GM23338 (cell line): ENCODE measurements around the gene PPTC7. TPM values are rescaled to one million over a fixed set of nuclear protein-coding genes. Genes with fewer than 3 reads are reported as not detected.

ENCODE experiments used
- ATAC-seq: fragments of 200-7000 bp; cut with Tn5 transposase; 3 replicates; pipeline ENCODE4 v1.9.1; 2020
- DNase-seq: peaks from one replicate; pipeline ENCODE4 v3.0.0-alpha.2; 2015; ENCODE audit warnings: low spot score
- H2AFZ ChIP-seq: fragments of 200-600 bp; sonication (generic); 2 replicates; pipeline ENCODE4 v1.8.0; 2016; ENCODE audit warnings: antibody characterized with exemption, mild to moderate bottlenecking, moderate library complexity
- H3F3A ChIP-seq: fragments of 200-600 bp; sonication (generic); replicated peaks from 2 replicates; pipeline ENCODE4 v1.8.0; 2017; ENCODE audit warnings: antibody characterized with exemption, mixed run types, low read depth
- H3K27ac ChIP-seq: fragments of 200-600 bp; sonication (generic); 2 replicates; pipeline ENCODE4 v1.6.1; 2016; ENCODE audit warnings: low read depth
- H3K27me3 ChIP-seq: fragments of 200-600 bp; sonication (generic); 2 replicates; pipeline ENCODE4 v1.8.0; 2016; ENCODE audit warnings: mild to moderate bottlenecking, mixed run types, moderate library complexity; ENCODE audit not compliant: insufficient read depth
- H3K36me3 ChIP-seq: fragments of 200-600 bp; sonication (generic); 2 replicates; pipeline ENCODE4 v1.8.0; 2016; ENCODE audit warnings: mild to moderate bottlenecking; ENCODE audit not compliant: insufficient read depth
- H3K4me1 ChIP-seq: fragments of 200-600 bp; sonication (generic); 2 replicates; pipeline ENCODE4 v1.8.0; 2016; ENCODE audit warnings: mild to moderate bottlenecking, moderate library complexity; ENCODE audit not compliant: insufficient read depth
- H3K4me2 ChIP-seq: fragments of 200-600 bp; sonication (generic); 2 replicates; pipeline ENCODE4 v1.7.1; 2017; ENCODE audit warnings: mixed run types
- H3K4me3 ChIP-seq: fragments of 200-600 bp; sonication (generic); 2 replicates; pipeline ENCODE4 v1.6.1; 2016; ENCODE audit warnings: mixed run types
- H3K79me2 ChIP-seq: fragments of 200-600 bp; sonication (generic); replicated peaks from 2 replicates; pipeline ENCODE4 v1.8.0; 2017; ENCODE audit warnings: mild to moderate bottlenecking; ENCODE audit not compliant: insufficient read depth
- H3K9me2 ChIP-seq: fragments of 200-600 bp; sonication (generic); 2 replicates; pipeline ENCODE4 v1.8.0; 2017; ENCODE audit not compliant: insufficient read depth
- H4K20me1 ChIP-seq: fragments of 200-600 bp; sonication (generic); replicated peaks from 2 replicates; pipeline ENCODE4 v1.8.0; 2017; ENCODE audit warnings: mild to moderate bottlenecking; ENCODE audit not compliant: insufficient read depth
- H3K27ac Mint-ChIP-seq: 2 replicates; pipeline ENCODE4 v1.8.0; 2020; ENCODE audit warnings: inconsistent platforms, mild to moderate bottlenecking, moderate library complexity, mixed read lengths
- H3K27me3 Mint-ChIP-seq: 3 replicates; pipeline ENCODE4 v1.8.0; 2022; ENCODE audit warnings: low read depth, mild to moderate bottlenecking, moderate library complexity, mixed read lengths, inconsistent platforms; ENCODE audit not compliant: insufficient read depth, poor library complexity
- H3K36me3 Mint-ChIP-seq: 3 replicates; pipeline ENCODE4 v1.8.0; 2021; ENCODE audit warnings: low read depth, mild to moderate bottlenecking, inconsistent platforms, moderate library complexity, mixed read lengths
- H3K4me1 Mint-ChIP-seq: 3 replicates; pipeline ENCODE4 v1.8.0; 2020; ENCODE audit warnings: mild to moderate bottlenecking, inconsistent platforms, mixed read lengths
- H3K4me3 Mint-ChIP-seq: 3 replicates; pipeline ENCODE4 v1.8.0; 2021; ENCODE audit warnings: moderate library complexity, mild to moderate bottlenecking, inconsistent platforms, mixed read lengths
- H3K9me3 Mint-ChIP-seq: 3 replicates; pipeline ENCODE4 v1.8.0; 2020; ENCODE audit warnings: moderate library complexity, mild to moderate bottlenecking, inconsistent platforms, mixed read lengths
- ETS1 ChIP-seq: IDR thresholded peaks from 2 replicates; pipeline ENCODE4 v1.6.1; 2016; ENCODE audit warnings: antibody characterized with exemption
- EZH2phosphoT487 ChIP-seq: fragments of 200-600 bp; sonication (generic); IDR thresholded peaks from one replicate; pipeline ENCODE4 v1.8.1; 2018; ENCODE audit warnings: antibody characterized with exemption; ENCODE audit not compliant: unreplicated experiment
- JUNB ChIP-seq: IDR thresholded peaks from one replicate; pipeline ENCODE4 v1.6.1; 2016; ENCODE audit warnings: antibody characterized with exemption; ENCODE audit not compliant: unreplicated experiment
- NANOG ChIP-seq: IDR thresholded peaks from 2 replicates; pipeline ENCODE4 v1.6.1; 2016; ENCODE audit warnings: antibody characterized with exemption, borderline replicate concordance
- POLR2AphosphoS5 ChIP-seq: IDR thresholded peaks from 2 replicates; pipeline ENCODE4 v1.6.1; 2016; ENCODE audit warnings: antibody characterized with exemption, low read depth
- ZNF331 ChIP-seq: fragments of 250-450 bp; sonication (Bioruptor Pico); IDR thresholded peaks from 2 replicates; pipeline ENCODE4 v1.5.0; 2020; ENCODE audit warnings: low read depth, mild to moderate bottlenecking, moderate library complexity
- ZNF462 ChIP-seq: fragments of 250-450 bp; sonication (Bioruptor Pico); IDR thresholded peaks from 2 replicates; pipeline ENCODE4 v1.5.0; 2020; ENCODE audit warnings: mild to moderate bottlenecking, moderate library complexity
- polyA plus RNA-seq: library from polyadenylated mRNA; unstranded; fragments of >200 nt; fragmentation: Nextera tagmentation; extraction: Ambion mirVana; gene quantifications from 2 replicates; pipeline ENCODE4 v1.2.1, GENCODE V29; 2016
- total RNA-seq: library from RNA; depleted of rRNA; stranded (reverse); fragments of >200 nt; shearing (Covaris generic); gene quantifications from 2 replicates; pipeline ENCODE4 v1.2.3, GENCODE V29; 2014

PPTC7 gene
- total and polyA plus RNA-seq, 2 experiments from 2014 or later = 7.5 to 17.5 TPM

GRCh38 chr12:110555577-110556406 lies 27.3 kb downstream of the PPTC7 start:
- Mint-ChIP-seq H3K4me1 (peaks cover 6% of the 10 kb centered on the region; the same call in 1 of the 3 replicates), H3K4me3 (no peak overlapping the region), H3K27me3 (peaks cover 2% of the 10 kb centered on the region), H3K27ac (no peak overlapping the region; the same call in 1 of the 2 replicates), H3K9me3 (no peaks in the 10 kb centered on the region), H3K36me3 (peaks cover 9% of the 10 kb centered on the region; the same call in 2 of the 3 replicates)
- Histone ChIP-seq H3K27ac (no peak overlapping the region), H2AFZ (no peak overlapping the region), H3K4me3 (no peak overlapping the region), H4K20me1 (peaks cover 24% of the 10 kb centered on the region), H3K27me3 (no peaks in the 10 kb centered on the region), H3K36me3 (no peaks in the 10 kb centered on the region), H3K79me2 (peaks cover 70% of the 10 kb centered on the region), H3F3A (no peaks in the 10 kb centered on the region), H3K4me2 (no peak overlapping the region), H3K4me1 (no peaks in the 10 kb centered on the region), H3K9me2 (no peaks in the 10 kb centered on the region)
- no peak for ATAC-seq
- DNase-seq = no peak
- TF ChIP-seq ETS1 = no peak
- no peak for TF ChIP-seq NANOG
- TF ChIP-seq ZNF331 (CRISPR knock-in tag) = no peak
- no peak for TF ChIP-seq EZH2phosphoT487
- no peak for TF ChIP-seq ZNF462
- no peak for TF ChIP-seq POLR2AphosphoS5
- TF ChIP-seq JUNB = no peak
